ENCODE data around the gene ASB7.
A peak's percentile ranks its signal among the peaks of the same experiment; 100 is the strongest.
"Not testable (repeated sequence)": the region's sequence is repeated elsewhere in the genome, so short reads cannot be mapped to it uniquely, and the experiment has no call there.

Gene ASB7, protein sequence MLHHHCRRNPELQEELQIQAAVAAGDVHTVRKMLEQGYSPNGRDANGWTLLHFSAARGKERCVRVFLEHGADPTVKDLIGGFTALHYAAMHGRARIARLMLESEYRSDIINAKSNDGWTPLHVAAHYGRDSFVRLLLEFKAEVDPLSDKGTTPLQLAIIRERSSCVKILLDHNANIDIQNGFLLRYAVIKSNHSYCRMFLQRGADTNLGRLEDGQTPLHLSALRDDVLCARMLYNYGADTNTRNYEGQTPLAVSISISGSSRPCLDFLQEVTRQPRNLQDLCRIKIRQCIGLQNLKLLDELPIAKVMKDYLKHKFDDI

DNA sequence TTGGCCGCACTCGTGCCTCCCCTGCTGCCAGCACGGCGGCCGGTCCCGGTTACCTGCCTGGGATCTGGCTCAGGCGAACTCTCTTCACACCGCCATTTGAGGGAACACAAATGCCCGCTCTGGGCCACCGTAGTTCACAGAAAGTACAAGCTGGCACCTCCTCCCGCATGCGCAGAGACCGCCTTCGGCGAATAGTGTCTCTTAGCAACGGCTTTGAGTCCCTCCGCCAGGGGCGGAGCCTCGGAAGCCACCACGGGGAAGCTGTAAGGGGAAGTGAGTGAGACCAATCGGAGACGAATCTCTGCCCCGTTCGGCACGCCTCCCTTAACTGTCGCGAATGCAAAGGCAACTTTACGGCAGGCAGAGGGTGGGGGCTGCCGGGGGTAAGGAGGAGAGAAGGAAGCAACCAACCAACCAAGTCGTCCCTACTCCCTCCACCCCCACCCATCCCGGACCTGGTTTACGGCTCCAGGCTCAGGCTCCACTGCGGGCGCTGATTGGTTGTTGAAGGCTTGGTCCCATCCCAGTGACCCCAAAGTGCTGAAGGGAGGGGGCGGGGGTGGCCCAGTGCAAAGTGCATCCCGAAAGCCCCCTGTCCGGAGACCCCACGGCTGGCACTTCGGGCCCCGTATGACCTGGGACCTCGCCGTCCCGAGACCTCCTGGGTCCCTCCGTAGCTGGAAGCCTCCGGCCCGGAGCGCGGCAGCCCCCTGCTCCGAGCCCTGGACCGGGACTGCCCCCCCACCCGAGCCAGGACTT is at the start of gene ASB7, which contains the start of gene LINS1:
TSS of gene ASB7 (plus strand) at position 526 of the 759 bp plus-strand sequence. CDS start 9,628 bp downstream, outside the sequence.
TSS of gene LINS1 (minus strand) at position 121 of the 759 bp plus-strand sequence. CDS start 21,342 bp downstream, outside the sequence.
- DNase-seq (ENCODE audit: low read depth in 3 of 3): peak; percentile 97 to 100 (median 99)

DNA sequence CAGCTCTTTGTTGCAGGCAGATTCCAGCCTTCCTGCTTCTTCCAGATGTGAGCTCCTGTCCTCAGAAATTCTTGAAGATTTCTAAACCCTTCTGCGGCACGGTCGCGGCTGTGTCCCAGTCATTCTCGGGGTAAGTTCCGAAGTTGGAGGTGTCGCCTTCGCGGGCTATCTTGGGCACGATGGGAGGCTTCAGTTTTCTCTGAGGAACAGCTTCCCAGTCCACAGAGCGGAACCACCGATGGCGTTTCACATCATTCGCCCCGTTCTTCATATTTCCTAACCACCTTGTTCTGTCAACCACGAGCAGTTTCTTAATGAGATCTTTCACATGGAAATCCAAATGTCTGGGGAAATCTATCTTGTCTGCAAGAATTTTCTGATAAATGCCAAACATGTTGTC is 48.9 kb upstream of the ASB7 start:
- no peak for DNase-seq (ENCODE audit: low read depth in 3 of 3)

DNA sequence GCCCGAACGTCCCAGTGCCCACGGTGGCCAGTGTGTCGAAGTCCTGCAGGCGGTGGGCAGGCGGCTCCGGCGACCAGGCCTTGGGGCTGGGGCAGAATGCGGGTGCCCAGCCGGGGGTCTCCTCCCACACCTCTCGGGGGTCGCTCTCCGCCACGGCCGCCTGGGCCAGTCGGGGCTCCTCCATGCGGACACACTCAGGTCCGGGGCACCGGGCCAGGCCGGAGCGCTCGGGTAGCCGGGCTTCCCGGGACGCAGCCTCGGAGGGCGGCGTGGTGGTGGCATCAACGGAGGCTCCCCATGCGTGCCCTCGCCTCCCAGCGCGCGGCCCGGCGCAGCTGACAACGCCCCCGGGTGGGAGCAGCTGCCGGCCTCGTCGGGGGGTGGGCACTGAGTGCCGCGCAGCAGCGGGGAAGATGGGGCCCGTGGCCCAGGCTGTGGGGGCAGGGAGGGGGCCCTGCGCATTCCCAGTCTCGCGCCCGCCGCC is 43.6 kb upstream of the ASB7 start:
- no peak for DNase-seq (ENCODE audit: low read depth in 3 of 3)

DNA sequence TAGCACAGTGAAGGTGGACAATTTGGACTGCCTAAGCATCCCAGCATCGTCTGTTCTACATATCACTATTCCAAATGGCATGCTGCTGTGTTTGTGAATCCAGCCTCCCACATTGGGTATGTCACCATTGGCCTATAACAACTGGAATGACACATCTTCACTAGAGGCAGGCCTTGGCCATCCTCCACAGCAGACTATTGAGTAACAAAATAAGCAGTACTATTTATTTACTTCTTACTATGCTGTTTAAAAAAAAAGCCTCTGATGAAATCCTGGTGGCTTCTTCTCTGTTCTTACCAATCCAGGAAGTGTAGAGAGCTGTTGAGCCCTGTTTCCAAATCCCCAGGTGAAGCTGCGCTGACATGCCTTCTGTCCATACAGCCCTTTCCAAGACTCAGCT is 43.1 kb upstream of the ASB7 start:
- DNase-seq (ENCODE audit: low read depth in 3 of 3): no peak

DNA sequence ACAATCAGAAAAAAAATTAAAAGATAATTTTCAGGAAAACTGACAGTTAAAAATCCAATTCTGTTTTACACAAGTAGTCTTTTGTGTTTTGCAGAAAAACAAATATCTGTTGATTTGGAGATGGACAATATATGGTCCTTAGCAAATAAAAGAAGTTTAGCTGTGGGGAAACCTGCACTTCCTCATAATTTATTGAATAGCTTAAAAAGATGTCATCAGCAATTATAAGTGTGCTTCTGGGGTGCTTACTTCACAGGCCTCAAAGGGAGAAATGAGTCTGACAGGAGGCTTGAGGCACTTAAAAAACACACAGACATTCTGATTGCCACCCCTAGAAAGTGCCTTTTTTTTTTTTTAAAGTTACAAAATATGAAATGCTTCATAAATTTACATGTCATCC is 42.1 kb upstream of the ASB7 start:
- DNase-seq (ENCODE audit: low read depth in 3 of 3): no peak

DNA sequence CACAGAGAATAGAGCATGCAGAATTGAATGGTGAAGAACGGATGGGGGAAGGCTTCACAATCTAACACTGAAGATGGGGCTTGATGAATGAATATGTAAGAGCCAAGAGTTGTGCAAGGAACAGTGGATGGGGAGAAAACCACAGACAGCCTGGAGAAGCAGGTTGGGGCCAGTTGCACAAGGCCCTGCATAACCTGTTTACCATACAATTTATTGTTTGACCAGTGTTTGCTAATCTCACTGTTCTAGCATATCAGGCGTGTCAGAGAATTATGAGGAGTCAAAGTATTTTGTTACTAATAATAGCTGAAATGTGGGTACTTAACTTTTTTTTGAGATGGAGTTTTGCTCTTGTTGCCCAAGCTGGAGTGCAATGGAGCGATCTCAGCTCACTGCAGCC is 36.8 kb upstream of the ASB7 start:
- no peak for DNase-seq (ENCODE audit: low read depth in 3 of 3)

DNA sequence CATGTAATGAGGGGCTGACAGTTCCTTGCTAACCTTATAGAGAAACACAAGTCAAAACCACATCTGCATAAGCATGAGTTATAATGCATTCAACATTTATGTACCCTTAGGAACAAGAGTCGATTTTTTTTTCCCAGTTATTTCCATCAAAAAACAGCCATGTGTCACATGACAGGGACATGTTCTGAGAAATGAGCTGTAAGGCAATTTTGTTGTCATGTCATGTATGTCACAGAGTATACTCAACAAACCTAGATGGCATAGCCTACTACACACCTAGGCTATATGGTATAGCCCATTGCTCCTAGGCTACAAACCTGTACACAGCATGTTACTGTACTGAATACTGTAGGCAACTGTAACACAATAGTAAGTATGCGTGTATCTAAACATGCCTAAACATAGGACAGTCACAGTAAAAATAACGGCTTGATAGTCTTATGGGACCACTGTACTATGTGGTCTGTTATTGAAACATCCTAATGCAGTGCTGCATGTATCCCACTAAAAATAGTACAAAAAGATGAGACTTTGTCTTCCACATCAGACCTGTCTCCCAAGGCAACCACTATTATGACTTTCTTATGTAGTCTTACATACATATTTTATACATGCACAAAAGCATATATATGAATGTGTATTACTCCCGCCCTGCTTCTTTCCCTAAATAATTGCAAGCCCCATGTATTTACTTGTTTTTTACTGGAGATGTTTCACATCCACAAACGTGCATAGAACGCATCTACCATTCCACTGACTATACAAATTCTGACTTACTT is 35.4 kb upstream of the ASB7 start:
- no peak for DNase-seq (ENCODE audit: low read depth in 3 of 3)

DNA sequence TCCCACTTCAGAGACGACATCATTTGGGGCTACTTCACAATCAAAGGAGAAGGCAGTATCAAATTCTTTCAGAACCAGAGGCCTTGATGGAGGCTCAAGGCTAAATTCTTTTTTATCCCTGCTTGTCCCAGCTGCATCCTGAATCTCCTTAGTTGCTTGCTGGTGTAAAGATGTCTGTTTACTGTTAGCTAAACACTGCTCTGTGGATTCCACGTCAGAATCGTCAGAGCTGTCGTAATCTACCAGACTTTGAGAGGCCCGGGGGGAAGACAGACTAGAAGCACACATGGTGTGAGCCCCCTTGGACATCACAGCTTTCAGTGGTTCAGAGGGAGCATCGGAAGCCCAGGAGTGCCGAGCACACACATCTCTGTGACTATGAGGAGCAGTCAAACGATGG is 33.0 kb upstream of the ASB7 start:
- no peak for DNase-seq (ENCODE audit: low read depth in 3 of 3)

DNA sequence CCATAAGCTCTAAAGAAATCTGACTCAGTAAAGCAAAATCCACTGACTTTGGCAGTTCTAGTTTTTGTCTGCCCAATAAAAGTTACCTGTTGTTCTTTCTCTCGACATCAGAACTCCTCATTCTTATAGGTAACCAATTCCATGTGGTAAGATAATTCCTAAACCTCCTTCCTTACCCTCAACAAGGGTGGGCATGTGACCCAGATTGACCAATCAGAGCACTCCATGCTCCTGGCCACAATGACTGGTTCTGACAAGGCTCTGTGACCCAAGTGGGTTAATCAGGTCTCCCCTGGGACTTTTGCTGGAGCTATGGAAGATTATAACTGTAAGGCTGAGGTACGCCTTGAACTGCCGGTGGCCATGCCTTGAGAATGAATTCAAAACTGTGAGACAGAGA is 32.1 kb upstream of the ASB7 start:
- no peak for DNase-seq (ENCODE audit: low read depth in 3 of 3)

DNA sequence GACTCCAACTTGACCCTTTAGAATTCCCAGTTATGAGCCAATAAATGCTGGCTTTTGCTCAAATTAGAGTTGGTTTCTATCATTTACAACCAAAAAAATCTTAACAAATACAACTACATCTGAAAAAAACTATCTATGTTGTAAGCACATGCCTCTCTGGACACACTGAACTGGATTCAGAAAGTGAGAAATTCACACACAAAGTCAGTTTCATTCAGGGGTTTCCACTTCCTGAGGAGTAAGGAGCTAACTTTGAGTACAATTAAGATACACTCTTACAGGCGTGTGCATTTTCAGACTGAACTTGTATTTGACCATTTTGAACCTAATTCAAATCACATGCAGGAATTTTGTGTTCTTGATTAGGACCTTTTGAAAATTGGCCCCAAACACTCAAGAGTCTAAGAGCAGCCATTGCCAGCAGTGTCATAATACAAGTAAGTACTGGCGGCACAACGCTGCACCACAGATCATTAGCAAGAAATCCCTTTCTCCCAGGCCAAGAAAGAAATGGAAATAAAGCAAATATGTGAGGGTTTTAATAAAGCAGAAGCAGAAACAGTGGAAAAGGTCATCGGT is 31.6 kb upstream of the ASB7 start:
- DNase-seq (ENCODE audit: low read depth in 3 of 3): no peak

DNA sequence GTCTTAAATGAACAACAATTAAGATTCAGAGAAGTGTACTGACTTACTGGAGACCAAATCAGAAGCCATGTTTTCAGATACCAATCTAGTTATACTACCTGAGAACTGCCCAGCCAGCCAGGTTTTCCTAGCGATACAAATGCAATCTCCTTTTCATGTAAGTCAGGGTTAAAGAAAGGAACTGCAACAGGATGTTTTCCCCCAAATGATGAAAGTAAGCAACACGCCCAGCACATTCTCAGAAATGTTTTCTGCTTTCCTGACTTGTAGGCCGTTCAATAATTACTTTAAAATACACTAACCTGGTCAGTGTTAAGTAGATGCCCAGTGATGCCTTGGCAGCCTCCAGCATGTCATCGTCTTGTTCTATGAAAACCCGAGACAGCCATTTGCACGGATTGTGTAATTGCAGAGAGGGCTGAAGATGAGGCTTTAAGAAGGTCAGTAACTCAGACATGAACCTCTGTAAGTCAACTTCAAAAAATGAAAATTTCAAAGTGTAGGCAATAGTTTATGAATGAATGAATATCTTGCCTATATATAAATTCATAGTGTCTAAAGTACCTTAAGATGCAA is 30.7 kb upstream of the ASB7 start:
- DNase-seq (ENCODE audit: low read depth in 3 of 3): no peak

DNA sequence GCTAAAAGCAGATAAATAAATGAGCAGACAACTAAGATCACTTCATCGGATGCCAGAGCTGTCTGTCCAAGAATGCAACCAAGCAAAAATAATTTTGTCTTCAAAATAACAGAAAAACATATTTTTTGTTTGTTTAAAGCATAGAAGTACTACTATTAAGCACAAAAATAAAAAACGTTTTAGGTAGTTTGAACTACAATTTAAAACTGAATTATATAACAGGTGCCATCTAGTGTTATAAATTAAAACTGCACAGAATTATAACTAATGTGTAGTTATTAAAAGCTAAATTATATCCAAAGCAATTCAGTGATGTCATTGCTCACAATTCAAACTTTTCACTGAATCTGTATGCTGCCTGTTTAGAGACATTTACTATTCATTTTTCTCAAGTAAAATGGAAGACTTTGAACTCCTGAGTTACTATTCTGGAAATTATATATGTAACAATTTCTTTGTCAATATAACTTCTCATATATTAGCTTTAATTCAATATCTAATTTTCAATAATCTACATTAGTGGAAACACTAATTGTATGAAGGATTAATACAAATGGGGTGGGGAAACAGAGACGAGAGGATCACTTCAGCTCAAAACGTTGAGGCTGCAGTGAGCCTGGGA is 29.9 kb upstream of the ASB7 start:
- DNase-seq (ENCODE audit: low read depth in 3 of 3): no peak

DNA sequence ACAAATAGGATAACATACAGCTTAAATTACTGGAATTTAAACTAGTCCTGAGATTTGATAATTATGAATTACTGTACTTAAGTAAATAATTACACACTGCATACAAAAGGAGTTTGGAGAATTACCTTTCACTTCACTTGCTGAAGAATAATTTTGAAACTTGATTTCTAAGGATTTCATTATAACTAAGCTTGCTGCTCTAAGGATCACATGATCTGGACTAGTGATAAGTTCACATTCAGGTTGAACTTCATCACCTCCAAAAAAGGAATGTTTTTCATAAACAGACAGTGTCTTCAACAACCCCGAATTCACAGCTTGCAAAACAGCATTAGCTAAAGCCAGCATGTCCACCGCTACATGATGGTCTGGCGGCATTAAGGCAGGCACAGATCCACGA is 28.9 kb upstream of the ASB7 start:
- no peak for DNase-seq (ENCODE audit: low read depth in 3 of 3)

DNA sequence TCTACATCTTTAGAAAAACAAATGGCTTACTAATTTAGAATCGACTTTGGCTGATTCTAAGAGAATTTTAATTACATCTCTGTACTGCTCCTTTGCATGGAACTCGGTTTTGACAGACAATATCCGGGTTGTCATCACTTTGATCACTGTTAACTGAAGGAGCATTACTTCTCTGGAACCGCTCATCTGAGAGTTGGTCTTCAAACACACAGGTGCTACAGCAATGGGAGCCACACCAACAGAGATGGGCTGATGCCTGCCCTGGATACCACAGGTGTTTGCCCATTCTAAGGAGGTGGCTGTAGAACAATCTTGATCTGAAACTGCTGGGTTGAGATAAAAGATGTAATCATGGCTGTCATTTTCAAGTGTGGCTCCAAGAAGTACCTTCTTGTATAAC is 22.0 kb upstream of the ASB7 start:
- DNase-seq (ENCODE audit: low read depth in 3 of 3): no peak

DNA sequence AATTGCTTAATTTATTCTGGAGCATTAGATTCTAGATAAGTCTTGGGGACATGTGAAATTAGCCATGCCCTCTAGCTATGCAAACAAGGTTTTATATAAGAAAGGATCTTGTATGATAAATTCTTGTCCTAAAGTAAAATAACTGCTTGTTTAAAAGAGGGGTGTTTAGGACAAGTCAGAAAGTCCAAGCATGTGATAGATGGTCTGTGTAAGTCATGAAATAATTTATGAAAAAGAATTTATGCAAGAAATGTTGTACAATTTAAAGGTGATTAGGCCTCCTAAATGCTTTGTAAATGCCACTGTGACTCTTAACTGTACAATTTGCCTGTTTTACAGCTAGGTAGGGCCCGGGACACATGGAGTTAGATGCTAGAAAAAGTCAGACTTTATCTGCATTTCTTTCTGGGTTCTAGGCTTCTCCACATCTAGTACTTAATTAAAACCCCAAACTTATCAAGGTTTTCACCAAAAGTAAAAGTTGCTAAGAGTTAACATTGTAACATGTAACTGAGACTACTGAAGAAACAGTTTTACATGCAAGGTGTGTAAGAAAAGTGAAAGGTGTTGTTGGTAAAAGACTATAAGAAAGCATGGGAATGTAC is 13.6 kb upstream of the ASB7 start:
- no peak for DNase-seq (ENCODE audit: low read depth in 3 of 3)

DNA sequence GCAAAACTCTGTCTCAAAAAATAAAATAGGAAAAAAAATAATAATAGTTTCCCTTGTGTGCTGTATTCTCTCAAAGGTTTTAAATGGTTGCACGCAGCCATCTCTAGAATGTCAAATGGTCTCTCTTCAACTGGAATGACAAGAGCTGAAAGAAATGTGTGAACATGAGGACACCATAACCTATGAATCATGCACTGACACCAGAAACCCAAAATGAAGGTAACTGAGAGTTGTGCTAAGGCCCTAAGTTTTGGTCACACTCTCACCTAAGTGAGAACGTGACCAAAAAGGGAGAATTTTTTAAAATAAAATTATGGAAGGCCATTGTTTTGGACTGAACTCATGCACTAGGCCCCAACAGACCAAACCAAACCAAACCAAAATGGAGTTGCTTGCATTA is 11.2 kb upstream of the ASB7 start:
- not testable (repeated sequence) for DNase-seq (ENCODE audit: low read depth in 3 of 3)

DNA sequence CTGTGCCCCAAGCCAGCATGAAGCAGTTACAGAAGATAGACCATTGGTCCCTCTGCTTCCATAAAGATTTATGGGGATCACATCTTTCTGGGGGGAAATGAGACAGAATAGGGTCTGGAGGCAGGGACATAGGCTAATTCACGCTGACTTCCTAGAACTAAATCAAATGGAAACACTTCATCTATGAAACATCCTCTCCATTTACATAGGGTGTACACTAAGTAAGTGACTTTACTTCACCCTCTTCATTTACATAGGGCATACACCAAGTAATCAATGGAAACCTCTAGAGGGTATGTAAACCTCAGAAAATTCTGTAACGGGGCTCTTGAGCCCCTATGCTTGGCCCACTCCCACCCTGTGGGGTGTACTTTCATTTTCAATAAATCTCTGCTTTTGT is 10.6 kb upstream of the ASB7 start:
- no peak for DNase-seq (ENCODE audit: low read depth in 3 of 3)

DNA sequence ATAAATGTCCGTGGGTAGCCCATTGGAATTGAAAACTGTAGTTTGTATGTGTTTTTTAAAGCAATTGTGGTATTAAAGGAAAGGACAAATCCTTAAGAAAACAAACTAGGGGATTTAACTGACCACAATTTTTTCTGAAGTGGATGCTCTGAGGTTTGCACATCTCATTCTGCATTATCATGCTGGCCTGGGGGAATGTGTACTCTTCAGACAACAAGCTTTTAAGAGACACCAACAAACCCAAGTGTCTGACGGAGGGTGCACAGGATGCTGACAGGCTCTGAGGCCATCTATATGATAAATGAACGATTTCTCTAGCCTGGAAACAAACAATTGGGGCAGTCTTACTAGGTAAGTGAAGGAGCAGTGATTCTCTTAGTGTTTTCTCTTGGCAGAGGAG is 9.5 kb upstream of the ASB7 start:
- no peak for DNase-seq (ENCODE audit: low read depth in 3 of 3)

DNA sequence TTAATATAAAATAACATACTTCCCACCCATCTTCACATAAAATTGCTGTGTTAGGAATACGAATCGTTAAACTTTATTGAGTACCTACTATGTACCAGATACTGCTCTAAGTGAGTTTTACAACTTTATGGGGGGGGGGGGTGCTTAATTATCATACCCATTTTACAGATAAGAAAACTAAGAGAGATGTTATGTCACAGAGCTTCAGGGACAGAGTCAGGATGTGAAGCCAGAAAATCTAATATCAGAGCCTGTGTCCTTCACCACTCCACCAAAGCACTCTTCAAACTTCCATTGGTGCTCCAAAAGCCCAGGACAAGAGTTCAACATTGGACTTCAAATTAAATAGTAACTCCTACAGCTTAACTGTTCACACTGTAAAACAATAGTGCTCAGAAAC is 9.0 kb upstream of the ASB7 start:
- no peak for DNase-seq (ENCODE audit: low read depth in 3 of 3)

DNA sequence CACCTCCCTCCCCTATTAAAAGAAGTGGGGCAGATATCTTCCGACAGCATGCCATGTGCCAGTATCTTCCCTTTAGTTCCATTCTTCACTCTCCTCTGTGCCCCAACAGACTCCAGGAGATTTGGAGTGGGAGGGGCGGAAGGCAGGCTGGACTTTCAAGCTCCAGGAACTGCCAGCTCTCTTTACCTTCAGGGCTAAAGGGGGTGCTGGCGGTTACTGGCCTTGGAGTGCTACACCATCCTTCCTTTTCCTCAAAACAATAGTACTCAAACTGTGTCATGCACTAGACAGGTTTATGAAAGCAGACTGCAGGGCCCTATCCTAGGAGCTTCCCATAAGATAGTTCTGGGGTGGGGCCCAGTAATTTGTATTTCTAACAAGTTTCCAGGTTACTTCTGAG is 6.4 kb upstream of the ASB7 start:
- DNase-seq (ENCODE audit: low read depth in 3 of 3): no peak

DNA sequence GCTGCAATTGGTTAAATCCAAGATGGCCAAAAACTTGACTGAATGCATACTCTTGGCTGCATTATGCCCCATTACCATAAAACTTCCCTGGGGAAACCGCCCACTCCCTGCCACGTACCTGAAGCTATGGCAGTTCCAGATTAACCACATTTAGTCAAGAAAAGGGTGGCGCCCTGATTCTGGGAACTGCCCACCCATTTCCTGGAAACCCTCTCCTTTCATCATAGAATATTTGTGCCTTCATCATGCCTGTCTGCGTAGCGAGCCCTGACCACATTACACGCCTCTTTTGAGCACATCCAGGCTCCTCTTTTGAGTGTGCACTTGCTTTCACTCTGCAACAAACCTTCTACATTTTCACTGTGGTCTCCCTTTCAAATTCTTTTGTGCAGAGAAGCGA is 5.6 kb upstream of the ASB7 start:
- DNase-seq (ENCODE audit: low read depth in 3 of 3): peak; percentile 81 to 96 (median 92)

All from stimulated activated CD4-positive, alpha-beta T cell treated with anti-CD3 and anti-CD28 coated beads, TNF-alpha, amount 100 ng/mL, for 4 hours (primary cell).